HG03378 (cell line): ENCODE measurements around the gene RSAD2.

Experiments
- ATAC-seq: cut with Tn5 transposase; IDR thresholded peaks from one replicate; pipeline ENCODE4 v1.9.1; 2021; ENCODE audit warnings: mild to moderate bottlenecking, moderate library complexity; ENCODE audit not compliant: unreplicated experiment

The RSAD2 gene

GRCh38 chr2:6863792-6864191 is 13.8 kb upstream of the RSAD2 start:
- ATAC-seq: no peak

DNA sequence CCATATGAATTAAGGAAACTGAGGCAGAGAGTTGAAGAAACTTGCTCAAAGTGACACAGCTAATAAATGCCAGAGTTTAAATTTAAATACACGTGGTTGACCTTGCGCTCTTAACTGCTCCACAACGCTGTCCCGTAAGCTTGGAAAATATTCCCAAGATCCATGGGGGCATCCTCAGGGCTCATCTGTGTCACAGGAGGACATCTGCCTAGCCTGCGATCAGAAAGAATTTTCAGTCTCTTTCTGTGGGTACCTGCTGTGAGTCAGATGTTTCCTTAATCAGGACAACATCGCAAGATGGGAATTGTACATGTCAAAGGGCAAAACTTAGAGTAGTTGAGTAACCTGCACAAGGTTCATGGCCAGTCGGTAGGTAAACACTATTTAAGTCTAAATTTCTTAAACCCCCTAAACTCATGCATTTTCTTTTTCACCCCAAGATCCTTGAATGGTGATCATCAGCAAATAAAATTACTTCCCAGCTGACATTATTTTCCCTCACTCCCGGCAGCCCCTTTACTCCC is 13.3 kb upstream of the RSAD2 start:
- ATAC-seq: no peak

- peak; percentile 18 for ATAC-seq
Observed at GRCh38 chr2:6864923-6865345, 12.6 kb upstream of the RSAD2 start.

GRCh38 chr2:6865346-6866274 is 12.0 kb upstream of the RSAD2 start, which contains the start of gene CMPK2:
CMPK2 (minus strand) TSS chr2:6865907; CDS start chr2:6865696, 211 bp downstream.
- peak; percentile 71 for ATAC-seq

DNA sequence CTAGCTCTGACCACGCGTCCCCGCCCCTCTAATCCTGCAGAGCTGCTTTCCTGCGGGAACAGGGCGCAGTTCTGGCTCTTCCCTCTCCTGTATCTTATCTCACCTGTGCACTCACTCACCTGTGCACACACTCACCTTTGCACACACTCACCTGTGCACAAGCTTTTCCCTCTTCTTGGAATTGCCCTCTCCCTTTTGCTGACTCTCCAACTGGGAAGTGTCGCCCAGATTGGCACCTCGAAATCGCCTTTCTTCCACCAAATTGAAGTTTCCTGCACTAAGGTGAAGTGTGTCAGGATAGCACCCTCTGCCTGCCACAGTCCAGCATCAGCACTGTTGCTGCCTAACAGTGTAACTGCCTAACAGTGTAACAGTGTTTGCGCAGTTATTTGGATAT is 11.3 kb upstream of the RSAD2 start:
- ATAC-seq: peak; percentile 47

- no peak for ATAC-seq
Observed at GRCh38 chr2:6866982-6867381, 10.6 kb upstream of the RSAD2 start.

DNA sequence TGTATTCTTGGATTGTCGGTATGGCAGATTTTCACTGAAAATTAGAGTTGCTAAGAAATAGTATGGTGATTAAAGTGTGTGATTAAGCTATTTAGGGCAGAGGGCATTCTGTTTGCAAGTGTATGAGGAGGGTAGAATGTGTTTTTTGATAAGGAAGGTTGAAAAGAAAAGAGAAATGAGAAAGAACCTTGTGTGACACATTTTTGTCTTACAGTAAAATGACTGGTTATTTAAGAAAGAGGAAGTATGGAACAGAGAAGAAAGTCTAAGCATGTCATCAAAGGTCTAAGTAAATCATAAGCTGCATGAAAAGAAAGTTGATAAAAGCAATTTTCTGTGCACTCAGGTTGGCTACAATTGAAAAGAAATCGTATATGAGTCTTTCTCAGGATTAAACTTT is 5.2 kb upstream of the RSAD2 start:
- ATAC-seq: peak; percentile 66

DNA sequence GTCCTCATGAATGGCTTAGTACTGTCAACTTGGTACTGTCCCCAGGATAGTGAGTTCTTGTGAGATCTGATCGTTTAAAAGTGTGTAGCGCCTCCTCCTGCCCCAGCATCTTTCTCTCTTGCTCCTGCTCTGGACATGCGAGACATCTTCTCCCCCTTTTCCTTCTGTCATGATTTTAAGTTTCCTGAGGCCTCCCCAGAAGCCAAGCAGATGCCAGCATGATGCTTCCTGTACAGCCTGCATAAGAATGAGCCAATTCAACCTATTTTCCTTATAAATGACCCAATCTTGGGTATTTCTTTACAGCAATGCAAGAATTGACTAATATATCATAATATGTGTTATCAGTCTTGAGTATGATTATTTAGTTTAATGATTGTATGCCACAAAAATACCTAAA is 3.5 kb upstream of the RSAD2 start:
- ATAC-seq: no peak

DNA sequence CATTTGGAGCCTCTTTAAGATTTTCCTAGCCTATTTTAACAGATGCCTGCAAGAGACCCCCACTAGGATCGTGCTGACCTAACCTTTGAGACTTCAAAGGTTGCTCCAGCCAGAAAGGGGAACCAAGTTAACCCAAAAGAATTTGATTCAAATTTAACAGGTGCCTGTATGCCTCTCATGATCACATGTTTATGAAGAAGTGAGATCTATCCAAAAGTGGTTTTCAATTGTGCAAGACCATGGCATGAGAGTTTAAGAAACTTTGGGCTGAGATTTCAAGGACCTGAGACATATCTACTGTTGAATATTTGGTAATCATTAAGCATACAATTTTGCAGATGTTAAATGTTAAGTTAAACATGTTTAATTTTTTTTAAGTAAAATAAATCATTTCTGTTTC is 1.3 kb upstream of the RSAD2 start:
- ATAC-seq: no peak

DNA sequence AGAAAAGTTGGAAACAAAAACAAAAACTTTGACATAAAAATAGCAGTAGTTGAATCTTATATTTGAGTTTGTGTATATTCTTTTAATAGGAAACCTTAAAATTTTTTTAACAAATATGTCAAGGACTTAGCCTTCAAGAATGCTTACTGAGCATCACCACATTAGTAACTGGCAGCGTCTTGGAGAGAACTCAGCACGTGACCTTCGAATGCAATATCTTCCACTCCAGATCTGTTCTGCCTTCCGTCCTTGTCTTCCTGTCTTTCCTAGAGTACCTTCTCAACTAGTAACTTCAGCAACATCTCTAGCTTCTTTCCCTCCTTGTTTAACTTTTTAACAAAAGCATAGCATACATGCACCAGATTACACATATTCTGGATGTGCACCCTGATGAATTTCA is 972 bp downstream of the RSAD2 start:
- ATAC-seq: no peak

DNA sequence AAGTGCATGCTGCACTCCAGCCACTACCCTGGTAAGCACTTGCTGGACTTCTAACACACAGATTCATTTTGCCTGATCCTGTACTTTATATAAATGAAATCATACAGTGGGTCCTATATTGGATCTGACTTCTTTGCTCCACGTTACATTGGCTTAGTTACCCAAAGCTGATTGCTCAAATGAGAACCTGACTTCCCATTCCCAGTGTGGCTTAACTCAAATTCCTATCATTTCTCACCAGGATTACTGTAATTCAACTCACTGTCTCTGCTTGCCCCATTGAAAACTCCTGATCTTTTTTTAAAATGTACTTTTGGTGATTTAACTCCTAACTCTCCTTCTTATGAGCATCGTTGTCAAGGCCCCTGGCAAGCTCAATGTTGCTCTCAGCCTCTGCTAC is 1.4 kb downstream of the RSAD2 start:
- no peak for ATAC-seq

GRCh38 chr2:6880200-6880733 is 2.7 kb downstream of the RSAD2 start:
- no peak for ATAC-seq

- ATAC-seq: no peak
Observed at GRCh38 chr2:6881046-6881445, 3.5 kb downstream of the RSAD2 start.

- ATAC-seq: no peak
Observed at GRCh38 chr2:6881516-6881915, 3.9 kb downstream of the RSAD2 start.

GRCh38 chr2:6883448-6884122 is 6.0 kb downstream of the RSAD2 start:
- no peak for ATAC-seq

GRCh38 chr2:6885551-6885950 is 8.0 kb downstream of the RSAD2 start:
- ATAC-seq: no peak

- ATAC-seq: no peak
Observed at GRCh38 chr2:6885968-6886367, 8.4 kb downstream of the RSAD2 start.

- no peak for ATAC-seq
Observed at GRCh38 chr2:6887751-6888192, 10.2 kb downstream of the RSAD2 start.

DNA sequence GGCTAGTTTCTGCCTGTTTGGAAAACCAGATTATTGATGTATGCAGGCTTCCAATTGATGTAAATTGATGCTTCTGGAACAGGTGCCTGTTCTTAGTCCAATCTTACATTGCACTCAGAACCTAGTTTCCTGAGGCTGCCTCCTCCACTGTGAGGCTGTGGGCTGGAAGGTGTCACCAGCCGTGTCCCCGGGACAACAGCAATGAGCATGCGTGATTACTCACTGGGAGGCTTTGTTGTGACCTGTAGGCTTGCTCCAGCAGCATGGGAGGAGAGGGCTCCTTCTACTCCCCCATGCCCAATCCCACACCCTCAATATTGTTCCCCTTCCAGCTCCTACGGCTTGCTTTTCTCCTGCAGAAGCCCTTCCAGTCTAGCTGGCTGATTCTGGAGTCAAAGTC is 11.1 kb downstream of the RSAD2 start:
- ATAC-seq: no peak

DNA sequence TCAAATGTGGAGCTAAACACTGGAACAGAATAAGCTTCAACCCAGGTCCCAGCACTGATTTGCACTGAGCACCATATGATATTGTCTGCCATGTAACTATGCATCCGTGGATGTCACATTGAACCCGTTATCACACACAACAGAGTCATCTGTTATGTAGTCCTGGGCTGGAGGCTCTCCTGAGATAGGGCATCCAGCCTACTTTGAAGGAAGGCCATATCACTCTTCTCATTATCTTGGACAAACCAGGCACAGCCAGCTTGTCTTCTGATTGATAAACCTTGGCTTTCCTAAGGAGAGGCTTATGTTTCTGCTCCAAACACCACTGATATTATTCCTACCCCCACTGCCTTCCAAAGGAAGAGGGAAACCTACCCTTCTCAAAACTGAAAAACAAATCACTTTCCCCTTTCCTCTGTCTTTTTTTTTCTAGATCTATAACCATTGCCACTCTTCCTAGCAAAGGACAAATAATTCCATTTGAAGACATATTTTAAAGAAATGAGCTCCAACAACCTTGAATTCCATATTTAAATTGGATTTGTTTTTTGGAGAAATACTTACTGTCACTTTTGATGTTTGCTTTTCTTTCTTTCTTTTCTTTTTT is 16.4 kb downstream of the RSAD2 start:
- no peak for ATAC-seq
